Mesothelial cell of epicardium (in vitro differentiated cells): Measurements from ENCODE around the gene KIF5B. TPM values are rescaled to one million over a fixed set of nuclear protein-coding genes. Genes with fewer than 3 reads are reported as not detected.
A peak's percentile ranks its signal among the peaks of the same experiment; 100 is the strongest.
"Not testable (repeated sequence)": the region's sequence is repeated elsewhere in the genome, so short reads cannot be mapped to it uniquely, and the experiment has no call there.

Experiments used
- DNase-seq, 2 experiments: peaks; one replicate each; pipeline ENCODE4 v3.0.0; 2021; ENCODE audit warnings: low spot score in 2 of 2; ENCODE audit not compliant: unreplicated experiment in 2 of 2
- H3K27ac Mint-ChIP-seq: 2 replicates; pipeline ENCODE4 v1.8.0; 2021; ENCODE audit warnings: mixed read lengths
- H3K27me3 Mint-ChIP-seq: 2 replicates; pipeline ENCODE4 v1.8.0; 2021; ENCODE audit warnings: low read depth, mixed read lengths
- H3K36me3 Mint-ChIP-seq: 2 replicates; pipeline ENCODE4 v1.8.0; 2021; ENCODE audit warnings: mixed read lengths
- H3K4me1 Mint-ChIP-seq: 2 replicates; pipeline ENCODE4 v1.8.0; 2021; ENCODE audit warnings: mixed read lengths
- H3K4me3 Mint-ChIP-seq: 2 replicates; pipeline ENCODE4 v1.8.0; 2021; ENCODE audit warnings: mild to moderate bottlenecking, moderate library complexity, mixed read lengths
- H3K9me3 Mint-ChIP-seq: 2 replicates; pipeline ENCODE4 v1.8.0; 2021; ENCODE audit warnings: mixed read lengths
- CTCF ChIP-seq: fragments of 200-600 bp; sonication (generic); IDR thresholded peaks from one replicate; pipeline ENCODE4 v1.5.0; 2021; ENCODE audit warnings: antibody characterized with exemption; ENCODE audit not compliant: unreplicated experiment
- total RNA-seq: library from RNA; stranded (reverse); gene quantifications from 3 replicates; pipeline ENCODE4 v1.2.1, GENCODE V29; 2021

Gene KIF5B
- total RNA-seq, 1 donor from 2014 or later, result 104 TPM

- DNase-seq, result no peak
- no peaks in the 10 kb centered on the region for H3K36me3 Mint-ChIP-seq
- no peak for TF ChIP-seq CTCF
- H3K4me3 Mint-ChIP-seq, result no peak overlapping the region
- H3K27me3 Mint-ChIP-seq, result no peaks in the 10 kb centered on the region
- no peak overlapping the region for H3K27ac Mint-ChIP-seq
- H3K9me3 Mint-ChIP-seq, result no peaks in the 10 kb centered on the region
- H3K4me1 Mint-ChIP-seq, result peaks cover 26% of the 10 kb centered on the region
Measured at GRCh38 chr10:32073659-32074058, 17.4 kb upstream of the KIF5B start.

- no peak for DNase-seq
- Mint-ChIP-seq H3K27ac (peak overlapping the region; percentile 80), H3K36me3 (no peaks in the 10 kb centered on the region), H3K4me3 (no peak overlapping the region), H3K9me3 (no peaks in the 10 kb centered on the region), H3K27me3 (no peaks in the 10 kb centered on the region), H3K4me1 (peaks cover 26% of the 10 kb centered on the region)
- no peak for TF ChIP-seq CTCF
Measured at GRCh38 chr10:32073128-32073527, 16.9 kb upstream of the KIF5B start.

- Mint-ChIP-seq H3K4me3 (no peak overlapping the region), H3K27me3 (no peaks in the 10 kb centered on the region), H3K27ac (peak overlapping the region; percentile 80), H3K4me1 (peaks cover 26% of the 10 kb centered on the region), H3K36me3 (no peaks in the 10 kb centered on the region), H3K9me3 (no peaks in the 10 kb centered on the region)
- no peak for DNase-seq
- TF ChIP-seq CTCF, result no peak
Measured at GRCh38 chr10:32072025-32072800, 16.0 kb upstream of the KIF5B start.

- H3K9me3 Mint-ChIP-seq, result no peaks in the 10 kb centered on the region
- no peak for TF ChIP-seq CTCF
- H3K4me3 Mint-ChIP-seq, result no peak overlapping the region
- H3K27me3 Mint-ChIP-seq, result no peaks in the 10 kb centered on the region
- H3K27ac Mint-ChIP-seq, result no peak overlapping the region
- H3K36me3 Mint-ChIP-seq, result no peaks in the 10 kb centered on the region
- peaks cover 26% of the 10 kb centered on the region for H3K4me1 Mint-ChIP-seq
- DNase-seq, result no peak
Measured at GRCh38 chr10:32070645-32071044, 14.4 kb upstream of the KIF5B start.

GRCh38 chr10:32068569-32068968, 12.3 kb upstream of the KIF5B start:
- H3K9me3 Mint-ChIP-seq, result no peaks in the 10 kb centered on the region
- no peaks in the 10 kb centered on the region for H3K36me3 Mint-ChIP-seq
- no peak overlapping the region for H3K4me3 Mint-ChIP-seq
- H3K27ac Mint-ChIP-seq, result no peak overlapping the region
- H3K4me1 Mint-ChIP-seq, result peaks cover 24% of the 10 kb centered on the region
- TF ChIP-seq CTCF, result no peak
- no peak for DNase-seq
- H3K27me3 Mint-ChIP-seq, result no peaks in the 10 kb centered on the region

GRCh38 chr10:32067931-32068330, 11.7 kb upstream of the KIF5B start:
- H3K27me3 Mint-ChIP-seq, H3K27ac Mint-ChIP-seq, H3K36me3 Mint-ChIP-seq, DNase-seq, H3K4me3 Mint-ChIP-seq, H3K9me3 Mint-ChIP-seq: not testable (repeated sequence)
- peaks cover 18% of the 10 kb centered on the region for H3K4me1 Mint-ChIP-seq
